PFSK-1 (cell line): Measurements from ENCODE around the gene SH3BGRL3.

Experiments used
- FOXP2 ChIP-seq: optimal IDR thresholded peaks from 2 replicates; pipeline ENCODE3; 2011; ENCODE audit warnings: borderline replicate concordance, control low read depth, inconsistent platforms; ENCODE audit not compliant: insufficient read depth; ENCODE audit errors: extremely low read length, extremely low read depth
- POLR2AphosphoS5 ChIP-seq: IDR thresholded peaks from 2 replicates; pipeline ENCODE4 v1.6.1; 2012; ENCODE audit warnings: low read depth, mild to moderate bottlenecking, control low read depth, low read length, moderate library complexity
- REST ChIP-seq, 2 experiments: IDR thresholded peaks; 2 replicates each; pipeline versions ENCODE4 v1.6.1 to v1.8.0; 2011 to 2012; ENCODE audit warnings: low read depth in 2 of 2, low read length in 2 of 2, control low read depth in 1 of 2, inconsistent platforms in 1 of 2, mild to moderate bottlenecking in 1 of 2, moderate library complexity in 1 of 2; ENCODE audit not compliant: insufficient read depth in 1 of 2
- TAF1 ChIP-seq: IDR thresholded peaks from 2 replicates; pipeline ENCODE4 v1.6.1; 2012; ENCODE audit warnings: low read length, control low read depth, borderline replicate concordance; ENCODE audit not compliant: insufficient read depth

GRCh38 chr1:26257222-26257621 lies 22.7 kb upstream of the SH3BGRL3 start:
- TF ChIP-seq FOXP2 (no peak), TAF1 (no peak), POLR2AphosphoS5 (no peak), REST (IDR thresholded peaks at IDR 0.05; ENCODE audit: insufficient read depth in 1 of 2, low read depth in 2 of 2, low read length in 2 of 2) (no peak)
